Measurements from ENCODE around the gene SERPING1.

Gene SERPING1

DNA sequence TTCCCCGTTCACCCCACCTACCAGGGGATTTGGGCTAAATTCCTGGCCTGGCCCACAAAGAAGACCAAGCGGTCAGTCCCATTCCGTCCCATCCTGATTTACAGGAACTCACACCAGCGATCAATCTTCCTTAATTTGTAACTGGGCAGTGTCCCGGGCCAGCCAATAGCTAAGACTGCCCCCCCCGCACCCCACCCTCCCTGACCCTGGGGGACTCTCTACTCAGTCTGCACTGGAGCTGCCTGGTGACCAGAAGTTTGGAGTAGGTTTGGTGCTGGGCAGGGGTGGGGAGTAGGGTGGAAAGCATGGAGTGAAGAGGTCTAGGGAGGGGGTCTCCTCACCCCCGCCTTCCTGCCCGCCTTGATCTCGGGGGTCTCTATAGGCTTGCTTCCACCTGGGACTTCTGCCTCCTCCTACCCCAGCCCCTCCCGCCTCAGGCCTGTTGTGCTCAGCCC, at the start of gene SERPING1:
Gene SERPING1 (plus strand): TSS at position 225 of the 455 bp plus-strand sequence. CDS start 586 bp downstream, outside the sequence.
- peaks cover 22% of the 10 kb centered on the region for H3K27me3 ChIP-seq
- no peaks in the 10 kb centered on the region for H3K36me3 ChIP-seq
- no peak within 1 kb of the TSS for H3K27ac ChIP-seq
- peaks cover 17 to 21% of the 10 kb centered on the region in 2 experiments for H3K4me1 ChIP-seq (ENCODE audit: control insufficient read depth in 1 of 2, insufficient read depth in 1 of 2, low read depth in 1 of 2, low read length in 1 of 2)
- no peaks in the 10 kb centered on the region for H3K9me3 ChIP-seq
- TF ChIP-seq CTCF (IDR thresholded peaks at IDR 0.05) = no peak
- H3K4me3 ChIP-seq (ENCODE audit: low read depth in 1 of 2, low read length in 1 of 2) = peak within 1 kb of the TSS; percentile 55 to 62

DNA sequence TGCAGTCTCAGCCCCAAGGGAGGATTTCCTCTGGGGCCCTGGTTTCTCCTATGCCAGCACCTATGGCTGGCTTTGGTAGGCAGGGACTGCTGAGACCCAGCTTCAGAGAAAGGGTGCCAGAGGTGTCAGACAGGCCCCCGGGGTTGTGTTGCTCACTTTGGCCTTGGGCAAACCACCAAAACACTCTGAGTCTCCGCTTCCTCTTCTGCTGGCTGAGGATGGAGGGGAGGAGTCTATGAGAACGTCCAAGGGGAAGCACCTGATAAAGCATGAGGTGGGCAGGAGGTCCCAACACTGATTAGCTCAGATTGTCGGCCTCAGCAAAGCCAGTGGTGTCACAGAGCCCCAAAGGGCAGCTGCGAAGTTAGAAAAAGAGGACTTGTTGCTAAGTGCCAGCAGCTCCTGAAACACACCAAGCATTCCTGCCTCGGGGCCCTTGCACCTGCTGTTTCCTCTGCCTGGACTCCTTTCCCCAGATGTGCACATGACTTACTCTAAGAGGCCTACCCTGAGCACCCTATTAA, 49.6 kb upstream of the SERPING1 start:
- H3K9me3 ChIP-seq = no peaks in the 10 kb centered on the region
- no peak for TF ChIP-seq CTCF (IDR thresholded peaks at IDR 0.05)
- H3K27me3 ChIP-seq = no peaks in the 10 kb centered on the region
- H3K27ac ChIP-seq = no peak overlapping the region
- H3K36me3 ChIP-seq = peaks cover 68% of the 10 kb centered on the region
- no peaks in the 10 kb centered on the region for H3K4me1 ChIP-seq (ENCODE audit: control insufficient read depth in 1 of 2, insufficient read depth in 1 of 2, low read depth in 1 of 2, low read length in 1 of 2)
- H3K4me3 ChIP-seq (ENCODE audit: low read depth in 1 of 2, low read length in 1 of 2) = no peak overlapping the region

DNA sequence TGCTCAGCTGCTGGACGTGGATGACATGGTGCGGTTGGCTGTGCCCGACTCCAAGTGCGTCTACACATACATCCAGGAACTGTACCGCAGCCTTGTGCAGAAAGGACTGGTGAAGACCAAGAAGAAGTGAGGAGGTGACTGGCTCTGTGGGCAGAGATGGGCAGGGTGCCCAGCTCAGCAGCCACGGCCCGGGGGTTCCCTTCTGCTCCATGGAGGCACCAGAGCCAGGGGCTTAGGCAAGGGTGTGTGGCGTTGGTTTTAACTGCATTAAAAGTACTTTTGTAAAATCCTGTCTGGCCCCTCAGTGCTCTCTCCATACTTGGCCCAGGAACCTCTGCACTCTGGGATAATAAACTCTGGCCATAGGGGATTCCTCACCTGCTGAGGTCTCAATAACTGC, 47.5 kb upstream of the SERPING1 start:
- peaks cover 89% of the 10 kb centered on the region for H3K36me3 ChIP-seq

DNA sequence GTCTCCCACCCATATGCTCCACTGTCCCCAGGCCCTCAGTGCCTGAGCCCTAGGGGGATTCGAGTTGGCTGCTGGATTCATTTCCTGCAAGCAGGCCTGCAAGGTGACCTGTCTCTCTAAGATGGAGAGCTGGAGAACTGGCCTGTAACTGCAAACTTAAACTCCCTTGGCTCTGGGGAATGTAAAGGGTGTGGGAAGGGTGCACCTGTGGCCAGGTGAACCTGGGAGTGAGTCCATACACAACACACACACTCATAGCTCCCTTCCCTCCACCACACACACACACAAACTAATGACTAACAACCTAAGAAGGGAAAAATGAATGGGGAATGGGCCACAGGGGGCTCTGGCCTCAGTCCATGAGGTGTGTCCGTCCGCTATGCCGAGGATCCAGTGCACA, 45.5 kb upstream of the SERPING1 start:
- Histone ChIP-seq H3K36me3 (peaks cover 97% of the 10 kb centered on the region), H3K4me1 (ENCODE audit: control insufficient read depth in 1 of 2, insufficient read depth in 1 of 2, low read depth in 1 of 2, low read length in 1 of 2) (no peaks in the 10 kb centered on the region), H3K9me3 (no peaks in the 10 kb centered on the region), H3K27me3 (no peaks in the 10 kb centered on the region), H3K27ac (no peak overlapping the region), H3K4me3 (ENCODE audit: low read depth in 1 of 2, low read length in 1 of 2) (no peak overlapping the region)
- no peak for TF ChIP-seq CTCF (IDR thresholded peaks at IDR 0.05)

More for the DNA sequence above, 47.5 kb upstream of the SERPING1 start:
- no peaks in the 10 kb centered on the region for H3K27me3 ChIP-seq
- no peaks in the 10 kb centered on the region for H3K9me3 ChIP-seq
- no peaks in the 10 kb centered on the region for H3K4me1 ChIP-seq (ENCODE audit: control insufficient read depth in 1 of 2, insufficient read depth in 1 of 2, low read depth in 1 of 2, low read length in 1 of 2)
- no peak overlapping the region for H3K4me3 ChIP-seq (ENCODE audit: low read depth in 1 of 2, low read length in 1 of 2)
- no peak for TF ChIP-seq CTCF (IDR thresholded peaks at IDR 0.05)
- no peak overlapping the region for H3K27ac ChIP-seq

DNA sequence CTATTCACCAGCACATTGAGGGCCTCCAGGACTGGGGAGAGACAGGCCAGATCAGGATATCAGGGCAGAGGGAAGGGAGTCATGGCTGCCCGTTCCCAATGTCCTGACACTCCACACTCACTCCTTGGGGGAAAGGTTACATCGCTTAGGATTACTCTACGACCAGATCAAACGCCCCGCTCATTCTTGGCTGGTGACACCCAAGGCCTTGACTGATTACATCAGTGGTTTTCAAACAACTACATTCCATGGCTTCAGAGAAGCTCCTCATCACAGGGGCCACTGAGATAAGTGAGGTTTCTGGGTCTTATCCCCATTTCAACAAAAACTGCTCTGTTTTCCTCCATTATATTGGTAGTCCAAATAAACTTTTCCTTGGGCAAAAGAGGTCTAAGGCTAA, 45.0 kb upstream of the SERPING1 start:
- Histone ChIP-seq H3K36me3 (peaks cover 97% of the 10 kb centered on the region), H3K27ac (no peak overlapping the region), H3K4me3 (ENCODE audit: low read depth in 1 of 2, low read length in 1 of 2) (no peak overlapping the region), H3K4me1 (ENCODE audit: control insufficient read depth in 1 of 2, insufficient read depth in 1 of 2, low read depth in 1 of 2, low read length in 1 of 2) (no peaks in the 10 kb centered on the region), H3K27me3 (no peaks in the 10 kb centered on the region), H3K9me3 (no peaks in the 10 kb centered on the region)
- TF ChIP-seq CTCF (IDR thresholded peaks at IDR 0.05) = no peak

All from neutrophil (primary cell).